HEK293T (cell line): ENCODE data around the gene TGFBR3L.
"Not testable (repeated sequence)": the region's sequence is repeated elsewhere in the genome, so short reads cannot be mapped to it uniquely, and the experiment has no call there.

Experiments
- CTCF ChIA-PET: fragments of 350-600 bp; formaldehyde crosslinking; extraction: SDS; loops from one replicate; lab custom pipeline; 2021; ENCODE audit warnings: antibody characterized with exemption, inconsistent platforms; lab: Yijun Ruan, JAX
- POLR2A ChIA-PET: fragments of 350-600 bp; formaldehyde crosslinking; extraction: SDS; loops from one replicate; lab custom pipeline; 2020; ENCODE audit warnings: antibody characterized with exemption, inconsistent platforms; lab: Yijun Ruan, JAX
- DNase-seq: peaks from one replicate; pipeline ENCODE4 v3.0.0; 2012; ENCODE audit warnings: mixed read lengths; ENCODE audit errors: extremely low spot score
- ARNT ChIP-seq: fragments of 450-650 bp; IDR thresholded peaks from 2 replicates; pipeline ENCODE4 v1.6.1; 2017; ENCODE audit warnings: mild to moderate bottlenecking
- BHLHE40 ChIP-seq: fragments of 450-650 bp; IDR thresholded peaks from 2 replicates; pipeline ENCODE4 v1.6.1; 2016; ENCODE audit warnings: mild to moderate bottlenecking, moderate library complexity, borderline replicate concordance
- CTBP1 ChIP-seq: fragments of 450-650 bp; IDR thresholded peaks from 2 replicates; pipeline ENCODE4 v1.6.1; 2016; ENCODE audit warnings: borderline replicate concordance
- ELF4 ChIP-seq: fragments of 450-650 bp; IDR thresholded peaks from 2 replicates; pipeline ENCODE4 v1.6.1; 2017; ENCODE audit warnings: antibody characterized with exemption
- FOXA1 ChIP-seq: fragments of 450-650 bp; IDR thresholded peaks from 2 replicates; pipeline ENCODE4 v1.6.1; 2016; ENCODE audit warnings: mild to moderate bottlenecking
- FOXK2 ChIP-seq: fragments of 450-650 bp; IDR thresholded peaks from 2 replicates; pipeline ENCODE4 v1.6.1; 2016; ENCODE audit warnings: mild to moderate bottlenecking
- FOXM1 ChIP-seq: fragments of 450-650 bp; IDR thresholded peaks from 2 replicates; pipeline ENCODE4 v1.6.1; 2017; ENCODE audit warnings: mild to moderate bottlenecking, borderline replicate concordance
- HDGF ChIP-seq: fragments of 450-650 bp; IDR thresholded peaks from 2 replicates; pipeline ENCODE4 v1.6.1; 2017; ENCODE audit warnings: antibody characterized with exemption, borderline replicate concordance
- L3MBTL2 ChIP-seq: fragments of 450-650 bp; conservative IDR thresholded peaks from 2 replicates; pipeline ENCODE4 v1.6.1; 2016; ENCODE audit warnings: mild to moderate bottlenecking
- LEF1 ChIP-seq: fragments of 450-650 bp; IDR thresholded peaks from 2 replicates; pipeline ENCODE4 v1.6.1; 2017; ENCODE audit warnings: mild to moderate bottlenecking, borderline replicate concordance
- NFRKB ChIP-seq: fragments of 450-650 bp; IDR thresholded peaks from 2 replicates; pipeline ENCODE4 v1.6.1; 2016; ENCODE audit warnings: mild to moderate bottlenecking, moderate library complexity
- SP1 ChIP-seq: fragments of 450-650 bp; IDR thresholded peaks from 2 replicates; pipeline ENCODE4 v1.6.1; 2017
- SUZ12 ChIP-seq: fragments of 450-650 bp; IDR thresholded peaks from 2 replicates; pipeline ENCODE4 v1.6.1; 2016; ENCODE audit warnings: mild to moderate bottlenecking
- TARDBP ChIP-seq: fragments of 450-650 bp; IDR thresholded peaks from 2 replicates; pipeline ENCODE4 v1.6.1; 2016
- ZNF384 ChIP-seq: fragments of 450-650 bp; IDR thresholded peaks from 2 replicates; pipeline ENCODE4 v1.6.1; 2016
- TF ChIP-seq, protein P1 (sequence below): fragments of 450-650 bp; IDR thresholded peaks from 2 replicates; pipeline ENCODE4 v1.6.1; 2016

Gene TGFBR3L

DNA sequence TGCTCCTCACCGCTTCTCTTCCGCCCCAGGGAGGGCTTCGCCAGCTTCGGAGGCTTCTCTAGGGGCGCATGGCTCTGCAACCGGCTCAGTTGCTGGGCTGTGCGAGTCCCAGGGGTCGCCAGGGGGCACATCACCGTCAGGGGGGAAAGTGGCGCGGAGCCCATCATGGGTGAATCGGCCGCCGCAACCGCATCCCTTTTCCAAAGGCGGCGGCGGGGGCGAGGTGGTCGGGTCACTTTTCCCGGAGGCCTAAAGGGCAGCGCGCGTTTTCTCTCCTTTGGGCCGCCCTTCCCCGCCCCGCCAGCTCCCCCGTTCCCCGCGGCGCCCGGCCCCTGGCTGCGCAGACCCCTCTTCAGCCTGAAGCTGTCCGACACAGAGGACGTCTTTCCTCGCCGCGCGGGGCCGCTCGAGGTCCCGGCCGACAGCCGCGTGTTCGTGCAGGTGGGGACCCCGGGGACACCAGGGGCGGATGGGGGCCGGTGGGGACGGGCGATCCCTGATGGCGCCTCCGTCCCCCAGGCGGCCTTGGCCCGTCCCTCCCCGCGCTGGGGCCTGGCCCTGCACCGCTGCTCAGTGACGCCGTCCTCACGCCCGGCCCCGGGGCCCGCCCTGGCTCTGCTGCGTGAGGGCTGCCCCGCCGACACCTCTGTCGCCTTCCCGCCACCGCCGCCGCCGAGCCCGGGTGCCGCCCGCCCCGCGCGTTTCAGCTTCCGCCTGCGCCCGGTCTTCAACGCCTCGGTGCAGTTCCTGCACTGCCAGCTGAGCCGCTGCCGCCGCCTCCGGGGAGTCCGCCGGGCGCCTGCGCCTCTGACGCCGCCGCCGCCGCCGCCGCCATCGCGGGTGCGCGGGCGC lies 1.7 kb downstream of the TGFBR3L start:
- POLR2A ChIA-PET: interaction anchor here (0.9 kb wide), 1 partner anchor 13 kb away, joined by 3 read pairs; the partner anchor contains the start of gene MAP2K7
- TF ChIP-seq ELF4 (no peak), FOXK2 (no peak), CTBP1 (no peak), TARDBP (no peak)
- DNase-seq: no peak
- CTCF ChIA-PET: interaction anchor here (1.1 kb wide), 1 partner anchor 47 kb away, joined by 4 read pairs; no protein-coding TSS in a partner anchor

DNA sequence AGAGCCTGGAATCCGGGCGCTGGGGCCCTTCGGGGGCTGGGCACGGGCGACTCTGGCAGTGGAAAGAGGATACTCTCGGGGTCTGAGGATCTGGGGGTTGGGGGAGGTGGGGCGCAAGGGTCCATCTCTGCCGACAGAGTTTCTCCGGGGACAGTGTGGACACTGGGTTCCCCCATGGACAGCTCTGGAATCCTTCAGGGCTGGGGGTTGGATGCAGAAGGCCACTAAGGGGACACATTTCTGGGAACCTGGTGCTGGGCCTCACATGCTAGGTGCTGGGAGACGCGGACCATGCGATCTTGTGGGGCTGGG lies 2.3 kb downstream of the TGFBR3L start:
- TF ChIP-seq SUZ12: no peak
- TF ChIP-seq ELF4: no peak
- TF ChIP-seq CTBP1: no peak
- TF ChIP-seq ARNT: no peak
- no peak for TF ChIP-seq FOXK2
- no peak for TF ChIP-seq BHLHE40
- POLR2A ChIA-PET: no interaction called here
- CTCF ChIA-PET: no interaction called here
- no peak for DNase-seq

DNA sequence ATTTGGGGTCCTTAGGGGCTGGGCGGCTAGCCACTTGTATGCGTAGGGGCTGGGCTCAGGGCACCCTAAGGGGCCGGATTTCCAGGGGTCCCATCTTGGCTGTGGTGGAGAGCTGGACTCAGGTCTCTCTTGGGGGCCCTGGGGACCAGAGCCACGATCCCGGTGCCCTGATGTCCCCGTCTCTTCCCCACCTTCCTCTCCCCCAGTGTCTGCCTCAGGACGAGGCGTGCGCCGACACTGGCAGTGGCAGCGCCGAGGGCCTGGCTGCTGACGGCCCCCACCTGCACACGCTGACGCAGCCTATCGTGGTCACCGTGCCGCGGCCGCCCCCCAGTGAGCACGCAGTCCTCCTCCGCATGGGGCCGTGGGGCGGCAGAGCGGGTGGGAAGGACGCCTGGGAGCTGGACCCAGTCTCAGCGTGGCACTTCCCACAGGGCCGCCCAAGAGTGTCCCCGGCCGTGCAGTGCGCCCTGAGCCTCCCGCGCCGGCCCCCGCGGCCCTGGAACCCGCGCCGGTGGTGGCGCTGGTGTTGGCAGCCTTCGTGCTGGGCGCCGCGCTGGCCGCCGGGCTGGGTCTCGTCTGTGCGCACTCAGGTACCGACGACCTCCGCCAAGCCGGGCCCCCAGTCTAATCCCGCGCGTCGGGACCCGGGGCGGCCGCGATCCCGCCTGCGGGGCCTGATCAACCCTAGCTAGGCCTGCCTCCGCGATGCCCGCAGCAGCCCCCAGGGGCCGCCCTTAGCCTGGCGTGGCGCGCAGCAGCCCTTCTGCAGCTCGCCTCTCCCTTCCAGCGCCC lies 2.8 kb downstream of the TGFBR3L start:
- DNase-seq: no peak
- POLR2A ChIA-PET: interaction anchor here (1.1 kb wide), 1 partner anchor 14 kb away, joined by 3 read pairs; the partner anchor contains the start of gene MAP2K7
- TF ChIP-seq L3MBTL2 (no peak), NFRKB (no peak), HDGF (no peak), TARDBP (no peak), BHLHE40 (no peak), LEF1 (no peak), FOXM1 (no peak), FOXA1 (no peak), SP1 (no peak), ELF4 (no peak), ARNT (no peak), FOXK2 (no peak), CTBP1 (no peak), ZNF384 (no peak), SUZ12 (no peak)
- TF ChIP-seq, protein P1, sequence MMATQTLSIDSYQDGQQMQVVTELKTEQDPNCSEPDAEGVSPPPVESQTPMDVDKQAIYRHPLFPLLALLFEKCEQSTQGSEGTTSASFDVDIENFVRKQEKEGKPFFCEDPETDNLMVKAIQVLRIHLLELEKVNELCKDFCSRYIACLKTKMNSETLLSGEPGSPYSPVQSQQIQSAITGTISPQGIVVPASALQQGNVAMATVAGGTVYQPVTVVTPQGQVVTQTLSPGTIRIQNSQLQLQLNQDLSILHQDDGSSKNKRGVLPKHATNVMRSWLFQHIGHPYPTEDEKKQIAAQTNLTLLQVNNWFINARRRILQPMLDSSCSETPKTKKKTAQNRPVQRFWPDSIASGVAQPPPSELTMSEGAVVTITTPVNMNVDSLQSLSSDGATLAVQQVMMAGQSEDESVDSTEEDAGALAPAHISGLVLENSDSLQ: no peak
- CTCF ChIA-PET: no interaction called here

DNA sequence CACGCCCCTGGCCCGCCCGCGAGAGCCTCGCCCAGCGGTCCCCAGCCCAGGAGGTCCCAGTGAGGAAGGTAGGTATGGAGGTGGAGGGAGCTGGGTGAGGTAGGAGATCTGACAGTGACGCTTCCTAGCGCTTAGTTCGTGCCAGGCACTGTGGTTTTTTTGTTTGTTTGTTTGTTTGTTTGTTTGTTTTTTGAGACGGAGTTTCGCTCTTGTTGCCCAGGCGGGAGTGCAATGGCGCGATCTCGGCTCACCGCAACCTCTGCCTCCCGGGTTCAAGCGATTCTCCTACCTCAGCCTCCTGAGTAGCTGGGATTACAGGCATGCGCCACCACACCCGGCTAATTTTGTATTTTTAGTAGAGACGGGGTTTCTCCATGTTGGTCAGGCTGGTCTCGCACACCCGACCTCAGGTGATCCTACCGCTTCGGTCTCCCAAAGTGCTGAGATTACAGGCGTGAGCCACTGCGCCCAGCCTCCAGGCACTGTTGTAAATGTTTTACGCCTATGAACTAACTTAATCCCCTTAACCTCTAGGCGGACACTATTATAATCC lies 3.5 kb downstream of the TGFBR3L start:
- CTCF ChIA-PET, DNase-seq: not testable (repeated sequence)
- POLR2A ChIA-PET: interaction anchor here (1.1 kb wide), 1 partner anchor 15 kb away, joined by 3 read pairs; the partner anchor contains the start of gene MAP2K7

DNA sequence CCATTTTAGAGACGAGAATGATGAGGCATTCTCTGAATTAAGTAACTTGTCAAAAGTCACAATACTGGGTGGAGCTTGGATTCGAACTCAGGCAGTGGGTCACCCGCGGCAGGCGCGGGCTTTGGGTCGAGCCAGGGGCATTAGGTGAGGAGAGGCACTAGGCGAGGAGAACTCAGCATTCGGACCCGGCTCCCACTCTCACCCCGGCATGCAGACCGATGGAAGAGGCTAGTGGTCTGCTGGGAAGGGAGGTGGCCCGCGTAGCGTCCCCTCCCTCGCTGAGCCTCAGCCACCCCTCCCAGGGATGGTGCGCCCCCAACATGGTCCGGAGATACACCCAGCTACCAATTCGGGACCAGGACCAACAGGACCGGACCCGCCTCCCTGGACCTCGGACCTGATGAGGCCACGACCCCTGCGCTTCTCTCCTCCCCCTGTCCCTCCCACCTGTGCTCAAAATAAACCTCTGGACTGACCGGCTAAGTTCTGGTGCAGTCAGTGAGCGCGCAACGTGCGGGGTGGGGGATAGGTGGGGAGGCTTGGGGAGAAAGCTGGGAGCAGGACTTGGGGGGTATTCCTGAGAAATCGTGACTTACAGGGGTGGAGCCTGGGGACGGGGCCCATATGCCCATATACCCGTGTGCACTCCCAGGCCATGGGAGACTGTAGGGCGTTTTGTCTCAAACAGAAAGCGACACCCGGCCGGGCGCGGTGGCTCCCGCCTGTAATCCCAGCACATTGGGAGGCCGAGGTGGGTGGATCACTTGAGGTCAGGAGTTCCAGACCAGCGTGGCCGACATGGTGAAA lies 4.2 kb downstream of the TGFBR3L start:
- no peak for DNase-seq
- POLR2A ChIA-PET: interaction anchor here (1.0 to 3.3 kb wide), 7 partner anchors 9 to 50 kb away, joined by 3 to 30 read pairs (median 4); partner anchors contain the start of genes MAP2K7 and TIMM44
- TF ChIP-seq FOXA1 (no peak), FOXK2 (no peak), LEF1 (no peak), FOXM1 (no peak), ARNT (no peak), BHLHE40 (no peak), SP1 (no peak), HDGF (no peak), TARDBP (no peak)
- CTCF ChIA-PET: interaction anchor here (2.9 kb wide), 1 partner anchor 50 kb away, joined by 19 read pairs; no protein-coding TSS in a partner anchor

DNA sequence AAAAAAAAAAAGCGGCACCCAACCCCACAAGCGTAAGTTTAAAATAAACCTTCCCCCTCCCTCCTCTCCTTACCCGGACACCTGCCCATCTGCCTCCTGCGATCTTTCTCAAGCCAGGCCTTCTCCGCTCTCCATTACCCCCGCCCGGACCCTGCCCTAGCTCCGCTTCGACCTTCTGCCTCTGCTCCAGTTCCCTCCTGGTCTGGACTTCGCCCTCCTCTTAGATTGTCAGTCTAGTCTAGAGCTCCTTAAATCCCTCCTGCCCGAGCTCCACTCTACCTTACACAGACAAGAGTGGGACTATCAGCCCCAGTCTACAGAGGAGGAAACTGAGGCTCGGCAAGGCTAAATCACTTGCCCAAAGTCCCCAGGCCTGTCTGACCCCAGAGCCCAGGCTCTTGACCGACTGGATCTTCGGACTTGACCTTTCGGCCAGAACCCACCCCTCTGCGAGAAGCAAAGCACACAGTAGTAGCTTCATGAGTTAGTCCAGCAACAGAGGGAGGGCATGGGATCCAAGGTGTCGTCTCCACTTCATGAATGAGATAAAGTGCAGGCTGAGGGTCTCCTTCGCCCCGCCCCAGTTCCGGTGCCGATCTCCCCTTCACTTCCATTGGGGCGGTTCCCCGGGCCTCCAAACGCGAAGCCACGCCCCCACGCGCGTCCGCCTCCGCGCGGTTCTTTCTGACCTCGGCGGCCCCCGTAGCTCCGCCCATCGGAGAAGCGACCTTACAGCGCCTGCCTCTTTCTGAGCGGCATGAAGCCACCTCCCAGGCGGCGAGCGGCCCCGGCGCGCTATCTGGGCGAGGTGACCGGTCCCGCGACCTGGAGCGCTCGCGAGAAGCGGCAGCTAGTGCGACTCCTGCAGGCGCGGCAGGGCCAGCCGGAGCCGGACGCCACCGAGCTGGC lies 5.2 kb downstream of the TGFBR3L start, which contains the start of gene SNAPC2:
Gene SNAPC2 (plus strand): TSS at position 729 of the 909 bp plus-strand sequence. CDS start 29 bp downstream, at position 758.
- no peak for TF ChIP-seq ARNT
- peak; percentile 62; the same call in 1 of the 2 replicates for TF ChIP-seq HDGF
- TF ChIP-seq SP1: 0 out of 2 replicates have a peak, but pooled peaks have one; percentile 53
- TF ChIP-seq, protein P1: 0 out of 2 replicates have a peak, but pooled peaks have one; percentile 12
- TF ChIP-seq ELF4: no peak
- ChIA-PET CTCF (interaction anchor here (0.8 to 2.9 kb wide), 6 partner anchors 9 to 67 kb away, joined by 3 to 19 read pairs (median 3); partner anchors contain the start of gene MAP2K7), POLR2A (interaction anchor here (0.6 to 3.3 kb wide), 13 partner anchors 8 to 290 kb away, joined by 3 to 30 read pairs (median 4); partner anchors contain the start of genes LRRC8E, MAP2K7, PET100 and TIMM44)
- DNase-seq: peak; percentile 85
